Stimulated activated CD4-positive, alpha-beta T cell treated with anti-CD3 and anti-CD28 coated beads, Interleukin-12 subunit alpha, Interleukin-12 subunit beta, amount 100 ng/mL, for 48 hours (primary cell): Measurements from ENCODE around the gene TLL1.

Experiments
- DNase-seq, 3 donors: peaks; one replicate each; pipeline ENCODE4 v3.0.0-alpha.2; 2020; ENCODE audit warnings: low read depth in 2 of 3, low spot score in 1 of 3

TLL1 gene

GRCh38 chr4:165872461-165873297 is at the start of gene TLL1:
TSS of gene TLL1 (plus strand) at chr4:165873237. CDS start at chr4:165873905, 668 bp downstream.
- no peak for DNase-seq

- no peak for DNase-seq
These were observed 46.9 kb upstream of the TLL1 start for GRCh38 chr4:165826166-165826565.

- no peak for DNase-seq
These were observed 46.0 kb upstream of the TLL1 start for GRCh38 chr4:165827018-165827417.

- DNase-seq = no peak
These were observed 44.1 kb upstream of the TLL1 start for GRCh38 chr4:165828928-165829327.

GRCh38 chr4:165834116-165834515 is 38.9 kb upstream of the TLL1 start:
- DNase-seq = no peak

GRCh38 chr4:165838575-165838974 is 34.5 kb upstream of the TLL1 start:
- no peak for DNase-seq

GRCh38 chr4:165839615-165840333 is 33.3 kb upstream of the TLL1 start:
- no peak for DNase-seq

GRCh38 chr4:165842684-165843083 is 30.4 kb upstream of the TLL1 start:
- DNase-seq = no peak

- no peak for DNase-seq
These were observed 28.9 kb upstream of the TLL1 start for GRCh38 chr4:165844161-165844560.

- DNase-seq = no peak
These were observed 21.8 kb upstream of the TLL1 start for GRCh38 chr4:165851256-165851655.

GRCh38 chr4:165855191-165855590 is 17.8 kb upstream of the TLL1 start:
- DNase-seq = no peak

GRCh38 chr4:165861363-165861762 is 11.7 kb upstream of the TLL1 start:
- no peak for DNase-seq

GRCh38 chr4:165864271-165864670 is 8.8 kb upstream of the TLL1 start:
- no peak for DNase-seq

GRCh38 chr4:165866019-165866650 is 6.9 kb upstream of the TLL1 start:
- DNase-seq = no peak

GRCh38 chr4:165867961-165868360 is 5.1 kb upstream of the TLL1 start:
- no peak for DNase-seq

- DNase-seq = no peak
These were observed 448 bp downstream of the TLL1 start for GRCh38 chr4:165873298-165874071.

GRCh38 chr4:165874072-165874790 is 1.2 kb downstream of the TLL1 start:
- no peak for DNase-seq

- DNase-seq = no peak
These were observed 1.8 kb downstream of the TLL1 start for GRCh38 chr4:165874791-165875371.

GRCh38 chr4:165875446-165875845 is 2.4 kb downstream of the TLL1 start:
- DNase-seq = no peak

- no peak for DNase-seq
These were observed 4.2 kb downstream of the TLL1 start for GRCh38 chr4:165877286-165877685.
